HFFc6 (cell line): Measurements from ENCODE around the gene CACNA1C. TPM values are rescaled to one million over a fixed set of nuclear protein-coding genes. Genes with fewer than 3 reads are reported as not detected.

Experiments used
- DNase-seq: peaks from one replicate; pipeline ENCODE4 v3.0.0-alpha.2; 2018
- H3K27ac Mint-ChIP-seq: 2 replicates; pipeline ENCODE4 v1.8.0; 2020; ENCODE audit warnings: mild to moderate bottlenecking, mixed read lengths
- H3K27me3 Mint-ChIP-seq: 2 replicates; pipeline ENCODE4 v1.8.0; 2021; ENCODE audit warnings: mild to moderate bottlenecking, moderate library complexity, mixed read lengths; ENCODE audit not compliant: insufficient read depth
- H3K36me3 Mint-ChIP-seq: 2 replicates; pipeline ENCODE4 v1.8.0; 2021; ENCODE audit warnings: low read depth, mixed read lengths
- H3K4me1 Mint-ChIP-seq: 2 replicates; pipeline ENCODE4 v1.8.0; 2020; ENCODE audit warnings: low read depth, mixed read lengths
- H3K4me3 Mint-ChIP-seq: 2 replicates; pipeline ENCODE4 v1.8.0; 2020; ENCODE audit warnings: mild to moderate bottlenecking, moderate library complexity, mixed read lengths
- H3K9me3 Mint-ChIP-seq: 2 replicates; pipeline ENCODE4 v1.8.0; 2020; ENCODE audit warnings: mild to moderate bottlenecking, mixed read lengths
- CTCF ChIP-seq: fragments of 200-600 bp; sonication (generic); IDR thresholded peaks from 2 replicates; pipeline ENCODE4 v1.5.0; 2021; ENCODE audit warnings: antibody characterized with exemption, mild to moderate bottlenecking
- total RNA-seq, 6 experiments: library from RNA; stranded (reverse); fragmentation: NEBNext Ultra II Directional; extraction: Animal tissue kit (Norgen Biotek cat#: 25700); gene quantifications; 2 replicates in 1 of 6; 3 replicates in 5 of 6; pipeline ENCODE4 v1.2.3, GENCODE V29; 2021

The CACNA1C gene
- total RNA-seq, 6 experiments from 2014 or later = 6.7 to 11.5 (median 10.6) TPM

GRCh38 chr12:2166696-2167095 lies 113.9 kb downstream of the CACNA1C start:
- peaks cover 35% of the 10 kb centered on the region for H3K36me3 Mint-ChIP-seq
- no peak for TF ChIP-seq CTCF
- no peak overlapping the region for H3K27ac Mint-ChIP-seq
- DNase-seq = no peak
- no peaks in the 10 kb centered on the region for H3K27me3 Mint-ChIP-seq
- H3K4me3 Mint-ChIP-seq = no peak overlapping the region
- H3K4me1 Mint-ChIP-seq = peaks cover 60% of the 10 kb centered on the region
- peaks cover 15% of the 10 kb centered on the region for H3K9me3 Mint-ChIP-seq

- DNase-seq = no peak
- H3K27ac Mint-ChIP-seq = no peak overlapping the region
- H3K4me3 Mint-ChIP-seq = no peak overlapping the region
- H3K27me3 Mint-ChIP-seq = no peaks in the 10 kb centered on the region
- peaks cover 15% of the 10 kb centered on the region for H3K9me3 Mint-ChIP-seq
- H3K4me1 Mint-ChIP-seq = peaks cover 60% of the 10 kb centered on the region
- H3K36me3 Mint-ChIP-seq = peaks cover 35% of the 10 kb centered on the region
- TF ChIP-seq CTCF = no peak
Observed at GRCh38 chr12:2167231-2167630, 114.4 kb downstream of the CACNA1C start.

GRCh38 chr12:2168808-2169207 lies 116.0 kb downstream of the CACNA1C start:
- DNase-seq = no peak
- no peak for TF ChIP-seq CTCF
- H3K4me3 Mint-ChIP-seq = no peak overlapping the region
- H3K27ac Mint-ChIP-seq = no peak overlapping the region
- peaks cover 49% of the 10 kb centered on the region for H3K4me1 Mint-ChIP-seq
- peaks cover 2% of the 10 kb centered on the region; the same call in 1 of the 2 replicates for H3K27me3 Mint-ChIP-seq
- H3K36me3 Mint-ChIP-seq = peaks cover 34% of the 10 kb centered on the region
- H3K9me3 Mint-ChIP-seq = peaks cover 15% of the 10 kb centered on the region

- H3K27me3 Mint-ChIP-seq = peaks cover 2% of the 10 kb centered on the region; the same call in 1 of the 2 replicates
- peak overlapping the region; percentile 68; the same call in 1 of the 2 replicates for H3K27ac Mint-ChIP-seq
Observed at GRCh38 chr12:2169489-2169888, 116.7 kb downstream of the CACNA1C start.

GRCh38 chr12:2169940-2170339 lies 117.2 kb downstream of the CACNA1C start:
- DNase-seq = peak; percentile 32
- TF ChIP-seq CTCF = no peak
- Mint-ChIP-seq H3K27me3 (peaks cover 2% of the 10 kb centered on the region; the same call in 1 of the 2 replicates), H3K9me3 (peaks cover 15% of the 10 kb centered on the region), H3K4me1 (peaks cover 37% of the 10 kb centered on the region), H3K36me3 (peaks cover 23% of the 10 kb centered on the region), H3K4me3 (no peak overlapping the region), H3K27ac (peak overlapping the region; percentile 68)

More at GRCh38 chr12:2169489-2169888, 116.7 kb downstream of the CACNA1C start:
- no peak for DNase-seq
- no peak overlapping the region for H3K4me3 Mint-ChIP-seq
- no peak for TF ChIP-seq CTCF
- H3K36me3 Mint-ChIP-seq = peaks cover 27% of the 10 kb centered on the region
- H3K4me1 Mint-ChIP-seq = peaks cover 42% of the 10 kb centered on the region
- peaks cover 15% of the 10 kb centered on the region for H3K9me3 Mint-ChIP-seq

GRCh38 chr12:2170376-2170775 lies 117.6 kb downstream of the CACNA1C start:
- no peak for TF ChIP-seq CTCF
- peaks cover 15% of the 10 kb centered on the region for H3K9me3 Mint-ChIP-seq
- peak overlapping the region; percentile 68 for H3K27ac Mint-ChIP-seq
- peaks cover 21% of the 10 kb centered on the region for H3K36me3 Mint-ChIP-seq
- H3K4me3 Mint-ChIP-seq = no peak overlapping the region
- H3K27me3 Mint-ChIP-seq = peaks cover 2% of the 10 kb centered on the region; the same call in 1 of the 2 replicates
- no peak for DNase-seq
- H3K4me1 Mint-ChIP-seq = peaks cover 33% of the 10 kb centered on the region
